HL-60 (cell line): ENCODE data around the gene NOXRED1.

ENCODE experiments used
- GABPA ChIP-seq: IDR thresholded peaks from 2 replicates; pipeline ENCODE4 v1.6.1; 2012; ENCODE audit warnings: low read depth
- POLR2AphosphoS5 ChIP-seq: IDR thresholded peaks from 2 replicates; pipeline ENCODE4 v1.6.1; 2012; ENCODE audit warnings: low read depth
- TF ChIP-seq, protein P1 (sequence below): IDR thresholded peaks from one replicate; pipeline ENCODE4 v1.5.1; 2011; ENCODE audit warnings: low read length, control low read depth, inconsistent platforms; ENCODE audit not compliant: insufficient read depth
- TF ChIP-seq, protein P2 (sequence below): IDR thresholded peaks from 2 replicates; pipeline ENCODE4 v1.6.1; 2012; ENCODE audit warnings: low read depth; ENCODE audit not compliant: insufficient replicate concordance

DNA sequence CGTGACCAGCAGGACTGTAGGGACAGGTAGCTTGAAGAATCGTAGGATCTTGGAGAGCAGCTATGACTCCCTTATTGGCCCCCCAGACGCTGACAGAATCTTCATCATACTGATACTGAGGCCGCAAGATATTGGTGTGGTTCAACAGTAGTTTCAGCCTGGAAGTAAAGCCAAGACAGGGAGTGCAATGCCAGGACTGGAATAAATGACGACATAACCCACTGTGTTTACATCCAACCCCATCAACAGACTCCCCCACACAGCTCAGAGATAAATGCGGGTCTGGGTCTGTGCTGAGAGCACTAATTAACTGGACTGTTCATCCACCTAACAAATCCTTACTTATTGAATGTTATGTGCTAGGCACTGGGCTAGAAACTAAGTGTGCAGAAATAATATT, 16.6 kb downstream of the NOXRED1 start:
- TF ChIP-seq, protein P1, sequence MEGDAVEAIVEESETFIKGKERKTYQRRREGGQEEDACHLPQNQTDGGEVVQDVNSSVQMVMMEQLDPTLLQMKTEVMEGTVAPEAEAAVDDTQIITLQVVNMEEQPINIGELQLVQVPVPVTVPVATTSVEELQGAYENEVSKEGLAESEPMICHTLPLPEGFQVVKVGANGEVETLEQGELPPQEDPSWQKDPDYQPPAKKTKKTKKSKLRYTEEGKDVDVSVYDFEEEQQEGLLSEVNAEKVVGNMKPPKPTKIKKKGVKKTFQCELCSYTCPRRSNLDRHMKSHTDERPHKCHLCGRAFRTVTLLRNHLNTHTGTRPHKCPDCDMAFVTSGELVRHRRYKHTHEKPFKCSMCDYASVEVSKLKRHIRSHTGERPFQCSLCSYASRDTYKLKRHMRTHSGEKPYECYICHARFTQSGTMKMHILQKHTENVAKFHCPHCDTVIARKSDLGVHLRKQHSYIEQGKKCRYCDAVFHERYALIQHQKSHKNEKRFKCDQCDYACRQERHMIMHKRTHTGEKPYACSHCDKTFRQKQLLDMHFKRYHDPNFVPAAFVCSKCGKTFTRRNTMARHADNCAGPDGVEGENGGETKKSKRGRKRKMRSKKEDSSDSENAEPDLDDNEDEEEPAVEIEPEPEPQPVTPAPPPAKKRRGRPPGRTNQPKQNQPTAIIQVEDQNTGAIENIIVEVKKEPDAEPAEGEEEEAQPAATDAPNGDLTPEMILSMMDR: no peak
- TF ChIP-seq POLR2AphosphoS5 (no peak), GABPA (no peak)
- TF ChIP-seq, protein P2, sequence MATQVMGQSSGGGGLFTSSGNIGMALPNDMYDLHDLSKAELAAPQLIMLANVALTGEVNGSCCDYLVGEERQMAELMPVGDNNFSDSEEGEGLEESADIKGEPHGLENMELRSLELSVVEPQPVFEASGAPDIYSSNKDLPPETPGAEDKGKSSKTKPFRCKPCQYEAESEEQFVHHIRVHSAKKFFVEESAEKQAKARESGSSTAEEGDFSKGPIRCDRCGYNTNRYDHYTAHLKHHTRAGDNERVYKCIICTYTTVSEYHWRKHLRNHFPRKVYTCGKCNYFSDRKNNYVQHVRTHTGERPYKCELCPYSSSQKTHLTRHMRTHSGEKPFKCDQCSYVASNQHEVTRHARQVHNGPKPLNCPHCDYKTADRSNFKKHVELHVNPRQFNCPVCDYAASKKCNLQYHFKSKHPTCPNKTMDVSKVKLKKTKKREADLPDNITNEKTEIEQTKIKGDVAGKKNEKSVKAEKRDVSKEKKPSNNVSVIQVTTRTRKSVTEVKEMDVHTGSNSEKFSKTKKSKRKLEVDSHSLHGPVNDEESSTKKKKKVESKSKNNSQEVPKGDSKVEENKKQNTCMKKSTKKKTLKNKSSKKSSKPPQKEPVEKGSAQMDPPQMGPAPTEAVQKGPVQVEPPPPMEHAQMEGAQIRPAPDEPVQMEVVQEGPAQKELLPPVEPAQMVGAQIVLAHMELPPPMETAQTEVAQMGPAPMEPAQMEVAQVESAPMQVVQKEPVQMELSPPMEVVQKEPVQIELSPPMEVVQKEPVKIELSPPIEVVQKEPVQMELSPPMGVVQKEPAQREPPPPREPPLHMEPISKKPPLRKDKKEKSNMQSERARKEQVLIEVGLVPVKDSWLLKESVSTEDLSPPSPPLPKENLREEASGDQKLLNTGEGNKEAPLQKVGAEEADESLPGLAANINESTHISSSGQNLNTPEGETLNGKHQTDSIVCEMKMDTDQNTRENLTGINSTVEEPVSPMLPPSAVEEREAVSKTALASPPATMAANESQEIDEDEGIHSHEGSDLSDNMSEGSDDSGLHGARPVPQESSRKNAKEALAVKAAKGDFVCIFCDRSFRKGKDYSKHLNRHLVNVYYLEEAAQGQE: no peak
